ENCODE results near the gene NAA40. TPM values are rescaled to one million over a fixed set of nuclear protein-coding genes. Genes with fewer than 3 reads are reported as not detected.

The NAA40 gene
- total and polyA plus RNA-seq, 2 of the 4 experiments (the other 2 are of a cell fraction): 15.2 to 24.7 TPM

- Histone ChIP-seq H3K9me3 (ENCODE audit: control insufficient read depth, insufficient read depth, low read length) (no peaks in the 10 kb centered on the region), H3K27ac (ENCODE audit: insufficient read depth, low read length) (no peak overlapping the region), H3K79me1 (ENCODE audit: low read depth in 1 of 2, low read length in 2 of 2) (peaks cover 23 to 51% of the 10 kb centered on the region in 2 experiments), H2BK20ac (ENCODE audit: low read depth, low read length) (no peak overlapping the region), H3K4me2 (ENCODE audit: low read depth, low read length) (no peak overlapping the region), H3K4me3 (ENCODE audit: insufficient read depth, low read depth, low read length) (no peak overlapping the region), H3K23ac (ENCODE audit: low read depth, low read length) (no peak overlapping the region), H3K4me1 (ENCODE audit: control insufficient read depth, insufficient read depth, low read length) (no peaks in the 10 kb centered on the region), H3K9me1 (ENCODE audit: insufficient read depth, low read length) (no peaks in the 10 kb centered on the region; the same call in 1 of the 2 replicates), H4K20me1 (ENCODE audit: insufficient read depth, low read length) (peaks cover 20% of the 10 kb centered on the region), H3K36me3 (ENCODE audit: control insufficient read depth, insufficient read depth, low read length) (peaks cover 61% of the 10 kb centered on the region), H3K18ac (ENCODE audit: low read depth, low read length) (no peak overlapping the region), H2BK5ac (ENCODE audit: low read depth, low read length, poor library complexity, severe bottlenecking) (no peak overlapping the region), H2AK5ac (ENCODE audit: low read depth, low read length) (no peak overlapping the region), H2AK9ac (replicated peaks; ENCODE audit: low read depth, low read length, poor library complexity) (no peak overlapping the region), H3K4ac (ENCODE audit: low read depth, low read length) (no peak overlapping the region), H4K91ac (ENCODE audit: insufficient read depth, low read depth, low read length) (no peak overlapping the region), H4K5ac (ENCODE audit: low read depth, low read length) (no peak overlapping the region), H3K14ac (replicated peaks; ENCODE audit: low read depth, low read length) (no peak overlapping the region), H2AFZ (replicated peaks; ENCODE audit: low read length, poor library complexity) (no peak overlapping the region), H2BK120ac (ENCODE audit: low read depth, low read length) (no peak overlapping the region), H3K56ac (ENCODE audit: extremely low read depth, insufficient read depth, low read length) (no peak overlapping the region), H3K9ac (ENCODE audit: low read depth, low read length) (no peak overlapping the region), H3K27me3 (ENCODE audit: control insufficient read depth, insufficient read depth, low read length) (no peaks in the 10 kb centered on the region), H4K8ac (ENCODE audit: low read depth in 2 of 2, low read length in 2 of 2) (no peak overlapping the region), H2BK15ac (ENCODE audit: low read depth, low read length) (no peak overlapping the region)
- intact Hi-C loops (cut with micrococcal nuclease) (no loop called here), in situ Hi-C loops (cut with MboI; ENCODE audit: low sequenced_read_pairs) (loop anchor here (5.0 kb wide), 1 partner anchor 154 kb away; no protein-coding TSS in a partner anchor), dilution Hi-C loops (cut with HindIII; ENCODE audit: low sequenced_read_pairs, unreplicated experiment) (no loop called here)
- ChIA-PET CTCF (no interaction called here), POLR2A (ENCODE audit: unreplicated experiment) (no interaction called here)
- DNase-seq: no peak
- no peak for TF ChIP-seq MAZ (IDR thresholded peaks at IDR 0.05; ENCODE audit: borderline replicate concordance, low read depth, low read length)
- TF ChIP-seq MAFK (IDR thresholded peaks at IDR 0.05; ENCODE audit: low read depth, low read length): no peak
- no peak for TF ChIP-seq USF2 (IDR thresholded peaks at IDR 0.05; ENCODE audit: low read depth, low read length)
- TF ChIP-seq BHLHE40 (IDR thresholded peaks at IDR 0.05; ENCODE audit: low read depth, low read length): no peak
- no peak for TF ChIP-seq NFE2L2 (IDR thresholded peaks at IDR 0.05; ENCODE audit: low read depth, low read length)
- no peak for TF ChIP-seq RCOR1 (IDR thresholded peaks at IDR 0.05; ENCODE audit: insufficient replicate concordance, low read length)
- TF ChIP-seq RAD21 (IDR thresholded peaks at IDR 0.05; ENCODE audit: low read length): no peak
- no peak for TF ChIP-seq MXI1 (IDR thresholded peaks at IDR 0.05; ENCODE audit: borderline replicate concordance, low read depth, low read length)
- no peak for TF ChIP-seq RFX5 (IDR thresholded peaks at IDR 0.05; ENCODE audit: low read depth, low read length)
- no peak for TF ChIP-seq CTCF (conservative IDR thresholded peaks at IDR 0.05; ENCODE audit: low read depth, low read length)
- no peak for TF ChIP-seq CHD1 (IDR thresholded peaks at IDR 0.05; ENCODE audit: low read depth, low read length)
- no peak for TF ChIP-seq ELK1 (IDR thresholded peaks at IDR 0.05; ENCODE audit: borderline replicate concordance, low read depth, low read length)
- TF ChIP-seq SMC3 (IDR thresholded peaks at IDR 0.05; ENCODE audit: low read depth, low read length): no peak
- no TSS peak for BruUV-seq (replicated peaks)
- WGBS, 2 experiments (ENCODE audit: extremely low coverage in 2 of 2, insufficient read length in 1 of 2): 82% methylated on average over 4 of the region's 5 CpGs; no CpG with 5 or more reads in 1 of the 2 experiments
- ATAC-seq (ENCODE audit: low read depth): no peak
These were observed 54.3 kb downstream of the NAA40 start for GRCh38 chr11:63993100-63993499.
